ENCODE measurements around the gene NBPF11. TPM values are rescaled to one million over a fixed set of nuclear protein-coding genes. Genes with fewer than 3 reads are reported as not detected.
"Not testable (repeated sequence)": the region's sequence is repeated elsewhere in the genome, so short reads cannot be mapped to it uniquely, and the experiment has no call there.

Gene NBPF11
- total RNA-seq, 1 experiment from 2014 or later, result 12.8 TPM

DNA sequence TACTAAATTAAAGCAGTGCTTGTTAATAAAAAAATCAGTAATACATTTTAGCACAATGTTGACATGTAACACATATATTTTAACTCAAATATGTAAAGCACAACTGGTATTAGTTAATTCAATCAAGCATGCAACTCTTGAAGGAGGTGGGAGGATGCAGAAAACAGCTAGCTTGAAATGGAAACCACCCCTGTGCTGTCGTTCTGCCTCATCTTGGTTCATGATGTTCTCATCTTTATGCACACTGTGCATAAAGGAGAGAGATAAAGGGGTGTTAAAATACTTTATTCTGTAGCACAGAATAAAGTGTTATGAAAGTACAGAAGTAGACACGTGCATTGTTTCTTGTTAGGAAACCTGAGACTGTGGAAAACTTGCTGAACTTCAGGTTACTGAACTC, 23.3 kb upstream of the NBPF11 start:
- H3K4me3 ChIP-seq (ENCODE audit: low read depth, low read length); DNase-seq; intact Hi-C loops (cut with micrococcal nuclease; ENCODE audit: unreplicated experiment); H3K27ac Mint-ChIP-seq (ENCODE audit: unreplicated experiment); CTCF ChIA-PET; H3K27me3 ChIP-seq (replicated peaks; ENCODE audit: control insufficient read depth, insufficient read depth, low read length); H3K4me3 Mint-ChIP-seq (ENCODE audit: unreplicated experiment); H3K27me3 Mint-ChIP-seq (ENCODE audit: insufficient read depth, unreplicated experiment); POLR2A ChIA-PET; BruUV-seq (replicated peaks); H3K36me3 Mint-ChIP-seq (ENCODE audit: insufficient read depth, unreplicated experiment); H3K9me3 Mint-ChIP-seq (ENCODE audit: unreplicated experiment); H3K36me3 ChIP-seq (ENCODE audit: control insufficient read depth, insufficient read depth, low read length); H3K4me1 ChIP-seq; H3K9me3 ChIP-seq; H3K4me1 Mint-ChIP-seq (ENCODE audit: low read depth, unreplicated experiment): not testable (repeated sequence)

DNA sequence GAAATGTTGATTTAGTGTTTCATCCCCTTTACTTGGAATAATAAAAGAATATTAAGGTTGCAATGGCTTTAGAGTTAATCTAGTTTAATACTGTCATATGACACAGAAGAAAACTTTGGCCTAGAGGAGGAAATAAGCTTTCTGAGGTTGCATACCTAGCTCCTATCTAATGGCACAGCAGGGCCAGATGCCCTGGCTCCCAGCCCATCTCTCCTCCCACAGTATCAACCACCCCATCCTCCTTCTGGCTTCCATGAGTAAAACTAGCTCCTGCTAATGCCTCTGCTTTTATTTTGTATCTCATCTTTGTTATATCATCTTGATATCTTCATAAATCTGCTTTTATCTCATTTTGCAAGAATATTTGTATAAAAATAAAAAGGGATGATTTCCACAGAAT, 19.9 kb upstream of the NBPF11 start:
- intact Hi-C loops (cut with micrococcal nuclease; ENCODE audit: unreplicated experiment); H3K27me3 Mint-ChIP-seq (ENCODE audit: insufficient read depth, unreplicated experiment); H3K4me1 ChIP-seq; BruUV-seq (replicated peaks); H3K4me3 ChIP-seq (ENCODE audit: low read depth, low read length); H3K4me3 Mint-ChIP-seq (ENCODE audit: unreplicated experiment); DNase-seq; H3K36me3 Mint-ChIP-seq (ENCODE audit: insufficient read depth, unreplicated experiment); H3K27ac Mint-ChIP-seq (ENCODE audit: unreplicated experiment); CTCF ChIA-PET; H3K4me1 Mint-ChIP-seq (ENCODE audit: low read depth, unreplicated experiment); H3K9me3 Mint-ChIP-seq (ENCODE audit: unreplicated experiment); H3K9me3 ChIP-seq; POLR2A ChIA-PET; H3K36me3 ChIP-seq (ENCODE audit: control insufficient read depth, insufficient read depth, low read length); H3K27me3 ChIP-seq (replicated peaks; ENCODE audit: control insufficient read depth, insufficient read depth, low read length): not testable (repeated sequence)

DNA sequence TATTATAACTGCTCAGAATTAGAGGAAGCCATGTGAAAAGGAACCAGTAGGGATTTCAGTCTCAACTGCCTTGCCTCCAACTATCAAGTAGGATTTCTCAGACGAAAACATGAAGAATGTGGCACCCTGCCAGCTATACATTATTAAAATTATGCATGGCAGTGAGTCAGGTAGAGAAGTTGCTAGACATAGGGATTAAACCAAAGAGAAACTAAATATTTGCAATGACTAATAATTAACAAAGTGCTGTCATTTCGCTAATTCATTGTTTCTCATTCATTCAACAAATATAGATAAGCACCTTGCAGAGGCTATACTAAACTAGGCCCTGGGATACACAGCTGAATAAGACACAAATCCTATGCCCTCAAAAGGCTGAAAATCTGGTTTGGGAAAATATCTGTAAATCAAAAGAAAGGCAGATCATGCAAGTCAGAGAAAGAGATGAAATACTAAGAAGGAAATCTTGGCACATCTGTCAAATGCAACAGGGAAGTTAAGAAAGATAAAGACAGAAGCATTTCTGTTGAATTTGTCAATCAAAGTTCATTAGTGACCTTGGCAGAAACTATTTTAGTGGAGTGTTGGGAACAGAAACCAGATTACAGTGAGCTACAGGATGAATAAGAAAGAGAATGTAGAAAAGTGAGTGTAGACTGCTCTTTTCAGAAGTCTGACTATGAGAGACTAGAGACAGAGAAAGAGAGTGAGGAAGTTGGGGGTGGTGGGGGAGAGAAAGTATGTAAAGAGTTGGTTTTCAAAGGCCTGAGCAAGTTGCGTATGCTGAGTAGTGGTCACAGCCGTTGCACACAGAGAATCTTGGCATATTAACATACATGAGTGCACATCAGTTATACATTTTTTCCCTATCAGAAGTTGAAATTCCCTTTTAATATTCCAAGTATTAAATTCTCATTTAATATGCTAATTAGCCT, 14.7 kb upstream of the NBPF11 start:
- Mint-ChIP-seq H3K4me3 (ENCODE audit: unreplicated experiment) (no peak overlapping the region), H3K27ac (ENCODE audit: unreplicated experiment) (peak overlapping the region; percentile 2), H3K4me1 (ENCODE audit: low read depth, unreplicated experiment) (peaks cover 8% of the 10 kb centered on the region), H3K27me3 (ENCODE audit: insufficient read depth, unreplicated experiment) (no peaks in the 10 kb centered on the region), H3K36me3 (ENCODE audit: insufficient read depth, unreplicated experiment) (no peaks in the 10 kb centered on the region), H3K9me3 (ENCODE audit: unreplicated experiment) (no peaks in the 10 kb centered on the region)
- no peak overlapping the region for H3K4me3 ChIP-seq (ENCODE audit: low read depth, low read length)
- DNase-seq, result no peak
- peaks cover 8% of the 10 kb centered on the region; the same call in 1 of the 2 replicates for H3K4me1 ChIP-seq
- H3K27me3 ChIP-seq (replicated peaks; ENCODE audit: control insufficient read depth, insufficient read depth, low read length), result no peaks in the 10 kb centered on the region
- intact Hi-C loops (cut with micrococcal nuclease; ENCODE audit: unreplicated experiment), result no loop called here
- BruUV-seq (replicated peaks), result no TSS peak
- no peaks in the 10 kb centered on the region for H3K9me3 ChIP-seq
- TF ChIP-seq, protein P1, sequence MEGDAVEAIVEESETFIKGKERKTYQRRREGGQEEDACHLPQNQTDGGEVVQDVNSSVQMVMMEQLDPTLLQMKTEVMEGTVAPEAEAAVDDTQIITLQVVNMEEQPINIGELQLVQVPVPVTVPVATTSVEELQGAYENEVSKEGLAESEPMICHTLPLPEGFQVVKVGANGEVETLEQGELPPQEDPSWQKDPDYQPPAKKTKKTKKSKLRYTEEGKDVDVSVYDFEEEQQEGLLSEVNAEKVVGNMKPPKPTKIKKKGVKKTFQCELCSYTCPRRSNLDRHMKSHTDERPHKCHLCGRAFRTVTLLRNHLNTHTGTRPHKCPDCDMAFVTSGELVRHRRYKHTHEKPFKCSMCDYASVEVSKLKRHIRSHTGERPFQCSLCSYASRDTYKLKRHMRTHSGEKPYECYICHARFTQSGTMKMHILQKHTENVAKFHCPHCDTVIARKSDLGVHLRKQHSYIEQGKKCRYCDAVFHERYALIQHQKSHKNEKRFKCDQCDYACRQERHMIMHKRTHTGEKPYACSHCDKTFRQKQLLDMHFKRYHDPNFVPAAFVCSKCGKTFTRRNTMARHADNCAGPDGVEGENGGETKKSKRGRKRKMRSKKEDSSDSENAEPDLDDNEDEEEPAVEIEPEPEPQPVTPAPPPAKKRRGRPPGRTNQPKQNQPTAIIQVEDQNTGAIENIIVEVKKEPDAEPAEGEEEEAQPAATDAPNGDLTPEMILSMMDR (IDR thresholded peaks at IDR 0.05; ENCODE audit: insufficient read depth in 1 of 2, low read depth in 1 of 2, low read length in 1 of 2, severe bottlenecking in 1 of 2, unreplicated experiment in 1 of 2), result no peak
- H3K36me3 ChIP-seq (ENCODE audit: control insufficient read depth, insufficient read depth, low read length), result no peaks in the 10 kb centered on the region
- CTCF ChIA-PET, result no interaction called here
- POLR2A ChIA-PET, result no interaction called here

DNA sequence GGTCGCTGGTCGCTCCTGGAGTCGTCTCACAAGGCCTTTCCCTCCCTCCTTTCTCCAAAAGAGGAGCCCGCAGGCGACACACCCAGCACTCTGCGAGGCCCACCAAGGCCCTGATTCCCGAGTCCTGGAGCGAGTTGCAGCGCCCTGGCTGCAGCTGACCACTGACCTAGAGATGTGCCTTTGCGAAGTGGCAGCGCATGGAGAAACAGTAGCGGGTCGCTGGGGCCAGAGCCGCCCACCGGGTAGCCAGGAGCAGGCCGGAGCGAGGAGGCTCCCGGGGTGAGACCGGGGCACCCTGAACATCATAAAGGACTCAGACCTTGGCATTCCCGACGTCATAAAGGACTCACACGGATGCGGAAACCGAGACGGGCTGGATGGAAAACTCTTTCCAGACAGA, 10.3 kb upstream of the NBPF11 start:
- no TSS peak for BruUV-seq (replicated peaks)
- Histone ChIP-seq H3K4me3 (ENCODE audit: low read depth, low read length) (no peak overlapping the region), H3K27me3 (replicated peaks; ENCODE audit: control insufficient read depth, insufficient read depth, low read length) (no peaks in the 10 kb centered on the region), H3K36me3 (ENCODE audit: control insufficient read depth, insufficient read depth, low read length) (no peaks in the 10 kb centered on the region), H3K4me1 (peaks cover 8% of the 10 kb centered on the region; the same call in 1 of the 2 replicates), H3K9me3 (no peaks in the 10 kb centered on the region)
- Mint-ChIP-seq H3K4me3 (ENCODE audit: unreplicated experiment) (no peak overlapping the region), H3K4me1 (ENCODE audit: low read depth, unreplicated experiment) (peaks cover 8% of the 10 kb centered on the region), H3K9me3 (ENCODE audit: unreplicated experiment) (peaks cover 9% of the 10 kb centered on the region), H3K27me3 (ENCODE audit: insufficient read depth, unreplicated experiment) (no peaks in the 10 kb centered on the region), H3K36me3 (ENCODE audit: insufficient read depth, unreplicated experiment) (no peaks in the 10 kb centered on the region), H3K27ac (ENCODE audit: unreplicated experiment) (no peak overlapping the region)
- TF ChIP-seq, protein P1 (IDR thresholded peaks at IDR 0.05; ENCODE audit: insufficient read depth in 1 of 2, low read depth in 1 of 2, low read length in 1 of 2, severe bottlenecking in 1 of 2, unreplicated experiment in 1 of 2), result no peak
- DNase-seq, result no peak
- ChIA-PET CTCF (no interaction called here), POLR2A (no interaction called here)
- intact Hi-C loops (cut with micrococcal nuclease; ENCODE audit: unreplicated experiment), result no loop called here

All from Caco-2 (cell line).